Common myeloid progenitor, CD34-positive (primary cell): ENCODE results near the gene GSG1.

Experiments used
- CTCF ChIA-PET: fragments of 350-600 bp; sonication (Branson Sonifier 250); formaldehyde crosslinking; loops from one replicate; lab custom pipeline; 2021; ENCODE audit warnings: antibody characterized with exemption; lab: Charles Lee
- POLR2A ChIA-PET: fragments of 350-600 bp; sonication (Branson Sonifier 250); formaldehyde crosslinking; loops from one replicate; lab custom pipeline; 2021; ENCODE audit warnings: antibody characterized with exemption; lab: Charles Lee
- DNase-seq, 3 donors: peaks; one replicate each; pipeline versions ENCODE4 v3.0.0 to v3.0.0-alpha.2; 2013
- H3K27ac ChIP-seq, 2 experiments: 1 replicate in 1 of 2; 2 replicates in 1 of 2; pipeline ENCODE4 v1.7.0; 2013; ENCODE audit warnings: inconsistent platforms in 2 of 2, low read length in 2 of 2, mild to moderate bottlenecking in 2 of 2, low read depth in 1 of 2, moderate library complexity in 1 of 2; ENCODE audit not compliant: severe bottlenecking in 2 of 2, insufficient read depth in 1 of 2, poor library complexity in 1 of 2
- H3K27me3 ChIP-seq, 5 experiments: replicated peaks in 2 of 5; 1 replicate in 3 of 5; 2 replicates in 2 of 5; pipeline versions ENCODE4 v1.6.1 to v1.7.0; 2013; ENCODE audit warnings: low read length in 4 of 5, mild to moderate bottlenecking in 2 of 5, moderate library complexity in 2 of 5, inconsistent platforms in 1 of 5; ENCODE audit not compliant: insufficient read depth in 5 of 5, control insufficient read depth in 4 of 5
- H3K36me3 ChIP-seq, 4 experiments: 1 replicate in 2 of 4; 2 replicates in 2 of 4; pipeline versions ENCODE4 v1.6.1 to v1.7.0; 2013; ENCODE audit warnings: low read length in 3 of 4, control low read depth in 1 of 4, mild to moderate bottlenecking in 1 of 4; ENCODE audit not compliant: control insufficient read depth in 4 of 4, insufficient read depth in 4 of 4
- H3K4me1 ChIP-seq, 4 experiments: 1 replicate in 3 of 4; 2 replicates in 1 of 4; pipeline versions ENCODE4 v1.6.1 to v1.7.1; 2013; ENCODE audit warnings: low read length in 3 of 4, mild to moderate bottlenecking in 3 of 4, control low read depth in 1 of 4, inconsistent platforms in 1 of 4, moderate library complexity in 1 of 4; ENCODE audit not compliant: control insufficient read depth in 4 of 4, insufficient read depth in 4 of 4; ENCODE audit errors: control extremely low read depth in 1 of 4
- H3K4me3 ChIP-seq, 7 experiments: 1 replicate in 4 of 7; 2 replicates in 3 of 7; pipeline versions ENCODE4 v1.5.1 to v1.7.0; 2013; ENCODE audit warnings: mild to moderate bottlenecking in 7 of 7, low read length in 6 of 7, moderate library complexity in 6 of 7, inconsistent platforms in 2 of 7, low read depth in 2 of 7, control low read depth in 1 of 7; ENCODE audit not compliant: insufficient read depth in 4 of 7, control insufficient read depth in 1 of 7; ENCODE audit errors: extremely low read depth in 1 of 7
- H3K9me3 ChIP-seq, 5 experiments: 1 replicate in 4 of 5; 2 replicates in 1 of 5; pipeline versions ENCODE4 v1.6.1 to v1.7.1; 2013; ENCODE audit warnings: low read length in 4 of 5, mild to moderate bottlenecking in 2 of 5, inconsistent platforms in 1 of 5, low read depth in 1 of 5, moderate library complexity in 1 of 5; ENCODE audit not compliant: control insufficient read depth in 4 of 5, insufficient read depth in 2 of 5; ENCODE audit errors: control extremely low read depth in 1 of 5
- WGBS: methylation state at CpG from one replicate; pipeline ENCODE4 v1.1.5; 2013; ENCODE audit not compliant: insufficient coverage; 5-methylcytosine and 5-hydroxymethylcytosine counted together

GSG1 gene

GRCh38 chr12:13100605-13100881, 2.9 kb downstream of the GSG1 start:
- CTCF ChIA-PET, result interaction anchor here (0.8 to 5.8 kb wide), 16 partner anchors 16 to 184 kb away, joined by 3 to 47 read pairs (median 4); partner anchors contain the start of gene EMP1
- 4% methylated on average over 6 of the region's 6 CpGs for WGBS
- Histone ChIP-seq H3K4me3 (peak overlapping the region in 6 of 7 experiments; percentile 19 to 64 (median 38)), H3K9me3 (no peaks in the 10 kb centered on the region), H3K4me1 (peaks cover 31 to 74% (median 72%) of the 10 kb centered on the region in 4 experiments), H3K36me3 (no peaks in the 10 kb centered on the region), H3K27ac (peak overlapping the region; percentile 92 to 99), H3K27me3 (no peaks in the 10 kb centered on the region)
- POLR2A ChIA-PET, result interaction anchor here (1.6 kb wide), 1 partner anchor 79 kb away, joined by 8 read pairs; no protein-coding TSS in a partner anchor
- no peak for DNase-seq

- peaks cover 31 to 74% (median 72%) of the 10 kb centered on the region in 4 experiments for H3K4me1 ChIP-seq
- peak overlapping the region; percentile 92 to 99 for H3K27ac ChIP-seq
- POLR2A ChIA-PET, result interaction anchor here (1.0 to 1.9 kb wide), 3 partner anchors 10 to 103 kb away, joined by 4 to 8 read pairs (median 4); no protein-coding TSS in a partner anchor
- no peaks in the 10 kb centered on the region for H3K36me3 ChIP-seq
- H3K4me3 ChIP-seq, result peak overlapping the region in 4 of 7 experiments; percentile 27 to 64 (median 54)
- WGBS, result 65% methylated on average over 5 of the region's 10 CpGs
- DNase-seq, result peak in 2 of 3 donors; percentile 13 to 37
- no peaks in the 10 kb centered on the region for H3K9me3 ChIP-seq
- CTCF ChIA-PET, result interaction anchor here (0.6 to 5.8 kb wide), 20 partner anchors 17 to 184 kb away, joined by 3 to 47 read pairs (median 4); partner anchors contain the start of gene EMP1
- no peaks in the 10 kb centered on the region for H3K27me3 ChIP-seq
Observed at GRCh38 chr12:13099844-13100604, 3.4 kb downstream of the GSG1 start.

- Histone ChIP-seq H3K4me3 (peak overlapping the region in 2 of 7 experiments; percentile 0 to 9), H3K9me3 (no peaks in the 10 kb centered on the region), H3K27me3 (no peaks in the 10 kb centered on the region), H3K36me3 (no peaks in the 10 kb centered on the region), H3K27ac (peak overlapping the region; percentile 92 to 99), H3K4me1 (peaks cover 31 to 72% (median 69%) of the 10 kb centered on the region in 4 experiments)
- POLR2A ChIA-PET, result interaction anchor here (1.0 to 1.9 kb wide), 2 partner anchors 9 to 104 kb away, joined by 4 read pairs; no protein-coding TSS in a partner anchor
- CTCF ChIA-PET, result interaction anchor here (0.6 to 5.8 kb wide), 17 partner anchors 17 to 168 kb away, joined by 3 to 47 read pairs (median 4); partner anchors contain the start of gene EMP1
- peak; percentile 76 to 94 (median 92) for DNase-seq
- WGBS, result 0% methylated on average over 1 of the region's 8 CpGs
Observed at GRCh38 chr12:13099066-13099843, 4.2 kb downstream of the GSG1 start.

- no peaks in the 10 kb centered on the region for H3K9me3 ChIP-seq
- peaks cover 27 to 65% (median 59%) of the 10 kb centered on the region in 4 experiments for H3K4me1 ChIP-seq
- H3K27me3 ChIP-seq, result no peaks in the 10 kb centered on the region
- H3K27ac ChIP-seq, result peak overlapping the region; percentile 67 to 99
- WGBS, result 43% methylated on average over 6 of the region's 9 CpGs
- POLR2A ChIA-PET, result interaction anchor here (0.7 kb wide), 1 partner anchor 46 kb away, joined by 4 read pairs; no protein-coding TSS in a partner anchor
- CTCF ChIA-PET, result interaction anchor here (0.7 to 5.8 kb wide), 4 partner anchors 9 to 110 kb away, joined by 3 to 47 read pairs (median 19); no protein-coding TSS in a partner anchor
- no peaks in the 10 kb centered on the region for H3K36me3 ChIP-seq
- peak; percentile 48 to 79 (median 71) for DNase-seq
- H3K4me3 ChIP-seq, result peak overlapping the region in 6 of 7 experiments; percentile 18 to 45 (median 40)
Observed at GRCh38 chr12:13097491-13098011, 5.9 kb downstream of the GSG1 start.

- ChIA-PET POLR2A (no interaction called here), CTCF (interaction anchor here (1.2 to 4.3 kb wide), 4 partner anchors 40 to 116 kb away, joined by 3 to 22 read pairs (median 4); partner anchors contain the start of gene EMP1)
- WGBS, result 98% methylated on average over 5 of the region's 8 CpGs
Observed at GRCh38 chr12:13095266-13095995, 8.0 kb downstream of the GSG1 start.

GRCh38 chr12:13094367-13094766, 9.1 kb downstream of the GSG1 start:
- no peaks in the 10 kb centered on the region for H3K27me3 ChIP-seq
- H3K4me1 ChIP-seq, result peaks cover 10 to 37% (median 31%) of the 10 kb centered on the region in 4 experiments
- POLR2A ChIA-PET, result interaction anchor here (0.6 kb wide), 1 partner anchor 548 kb away, joined by 3 read pairs; no protein-coding TSS in a partner anchor
- 56% methylated on average over 1 of the region's 3 CpGs for WGBS
- H3K36me3 ChIP-seq, result no peaks in the 10 kb centered on the region
- no peaks in the 10 kb centered on the region for H3K9me3 ChIP-seq
- no peak overlapping the region for H3K27ac ChIP-seq
- DNase-seq, result peak in 2 of 3 donors; percentile 67 to 74
- no peak overlapping the region for H3K4me3 ChIP-seq
- CTCF ChIA-PET, result interaction anchor here (1.0 to 4.3 kb wide), 4 partner anchors 9 to 117 kb away, joined by 3 to 22 read pairs (median 4); no protein-coding TSS in a partner anchor

More at GRCh38 chr12:13095266-13095995, 8.0 kb downstream of the GSG1 start:
- no peak for DNase-seq
- H3K27me3 ChIP-seq, result no peaks in the 10 kb centered on the region
- H3K4me1 ChIP-seq, result peaks cover 20 to 47% (median 41%) of the 10 kb centered on the region in 4 experiments
- no peaks in the 10 kb centered on the region for H3K36me3 ChIP-seq
- H3K9me3 ChIP-seq, result no peaks in the 10 kb centered on the region
- no peak overlapping the region for H3K27ac ChIP-seq
- no peak overlapping the region for H3K4me3 ChIP-seq
